ENCODE results near the gene PDCD10. TPM values are rescaled to one million over a fixed set of nuclear protein-coding genes. Genes with fewer than 3 reads are reported as not detected.
A peak's percentile ranks its signal among the peaks of the same experiment; 100 is the strongest.

Gene PDCD10
- total RNA-seq (2022), result 65.7 and 65.8 TPM in 2 replicates
- percentile 94 among the genes with signal in this experiment for Bru-seq, nascent RNA
- BruChase-seq, experiment 1, labeled RNA remaining after a 2-hour chase, result percentile 87 among the genes with signal in this experiment
- percentile 83 among the genes with signal in this experiment for BruChase-seq, experiment 2, labeled RNA remaining after a 6-hour chase
- long read RNA-seq, transcript PDCD10-218 (8 exons, 1,276 nt), result major isoform, 102 of 169 reads
- long read RNA-seq, transcript PDCD10-208 (9 exons, 1,360 nt), result minor isoform, 46 of 169 reads
- long read RNA-seq, partial matches to known transcripts, result 1 of 169 reads
- long read RNA-seq, other reads (novel, unspliced or antisense), result 17 of 169 reads

- Histone ChIP-seq H3K9me3 (no peaks in the 10 kb centered on the region), H3K27me3 (replicated peaks; ENCODE audit: control insufficient read depth, insufficient read depth, low read length) (no peaks in the 10 kb centered on the region), H3K36me3 (ENCODE audit: control insufficient read depth, insufficient read depth, low read length) (no peaks in the 10 kb centered on the region), H3K4me1 (0 out of 2 replicates have a peak, but pooled peaks cover 6% of the 10 kb centered on the region), H3K4me3 (ENCODE audit: low read depth, low read length) (peak within 1 kb of the TSS; percentile 84)
- ChIA-PET CTCF (interaction anchor here (0.6 to 1.6 kb wide), 6 partner anchors 10 to 1940 kb away, joined by 3 to 7 read pairs (median 3); no protein-coding TSS in a partner anchor), POLR2A (no interaction called here)
- Mint-ChIP-seq H3K4me3 (ENCODE audit: unreplicated experiment) (no peak within 1 kb of the TSS), H3K4me1 (ENCODE audit: low read depth, unreplicated experiment) (peaks cover 20% of the 10 kb centered on the region), H3K27ac (ENCODE audit: unreplicated experiment) (no peak within 1 kb of the TSS), H3K27me3 (ENCODE audit: insufficient read depth, unreplicated experiment) (no peaks in the 10 kb centered on the region), H3K9me3 (ENCODE audit: unreplicated experiment) (no peaks in the 10 kb centered on the region), H3K36me3 (ENCODE audit: insufficient read depth, unreplicated experiment) (no peaks in the 10 kb centered on the region)
- intact Hi-C loops (cut with micrococcal nuclease; ENCODE audit: unreplicated experiment), result loop anchor here (1.0 to 5.0 kb wide), 4 partner anchors 17 to 148 kb away; no protein-coding TSS in a partner anchor
- DNase-seq, result peak; percentile 97 to 98
- TF ChIP-seq, protein P1, sequence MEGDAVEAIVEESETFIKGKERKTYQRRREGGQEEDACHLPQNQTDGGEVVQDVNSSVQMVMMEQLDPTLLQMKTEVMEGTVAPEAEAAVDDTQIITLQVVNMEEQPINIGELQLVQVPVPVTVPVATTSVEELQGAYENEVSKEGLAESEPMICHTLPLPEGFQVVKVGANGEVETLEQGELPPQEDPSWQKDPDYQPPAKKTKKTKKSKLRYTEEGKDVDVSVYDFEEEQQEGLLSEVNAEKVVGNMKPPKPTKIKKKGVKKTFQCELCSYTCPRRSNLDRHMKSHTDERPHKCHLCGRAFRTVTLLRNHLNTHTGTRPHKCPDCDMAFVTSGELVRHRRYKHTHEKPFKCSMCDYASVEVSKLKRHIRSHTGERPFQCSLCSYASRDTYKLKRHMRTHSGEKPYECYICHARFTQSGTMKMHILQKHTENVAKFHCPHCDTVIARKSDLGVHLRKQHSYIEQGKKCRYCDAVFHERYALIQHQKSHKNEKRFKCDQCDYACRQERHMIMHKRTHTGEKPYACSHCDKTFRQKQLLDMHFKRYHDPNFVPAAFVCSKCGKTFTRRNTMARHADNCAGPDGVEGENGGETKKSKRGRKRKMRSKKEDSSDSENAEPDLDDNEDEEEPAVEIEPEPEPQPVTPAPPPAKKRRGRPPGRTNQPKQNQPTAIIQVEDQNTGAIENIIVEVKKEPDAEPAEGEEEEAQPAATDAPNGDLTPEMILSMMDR (IDR thresholded peaks at IDR 0.05; ENCODE audit: insufficient read depth in 1 of 2, low read depth in 1 of 2, low read length in 1 of 2, severe bottlenecking in 1 of 2, unreplicated experiment in 1 of 2), result no peak
- no TSS peak for BruUV-seq (replicated peaks)
These were observed at the start of gene PDCD10 for GRCh38 chr3:167734498-167735232. PDCD10 (minus strand) TSS chr3:167734892; CDS start chr3:167720157, 14,735 bp downstream.

GRCh38 chr3:167783781-167784180 lies 49.1 kb upstream of the PDCD10 start:
- ChIA-PET CTCF (no interaction called here), POLR2A (no interaction called here)
- Mint-ChIP-seq H3K27ac (ENCODE audit: unreplicated experiment) (no peak overlapping the region), H3K4me3 (ENCODE audit: unreplicated experiment) (no peak overlapping the region), H3K27me3 (ENCODE audit: insufficient read depth, unreplicated experiment) (no peaks in the 10 kb centered on the region), H3K36me3 (ENCODE audit: insufficient read depth, unreplicated experiment) (no peaks in the 10 kb centered on the region), H3K4me1 (ENCODE audit: low read depth, unreplicated experiment) (no peaks in the 10 kb centered on the region), H3K9me3 (ENCODE audit: unreplicated experiment) (no peaks in the 10 kb centered on the region)
- no TSS peak for BruUV-seq (replicated peaks)
- Histone ChIP-seq H3K27me3 (replicated peaks; ENCODE audit: control insufficient read depth, insufficient read depth, low read length) (no peaks in the 10 kb centered on the region), H3K4me3 (ENCODE audit: low read depth, low read length) (no peak overlapping the region), H3K4me1 (no peaks in the 10 kb centered on the region), H3K36me3 (ENCODE audit: control insufficient read depth, insufficient read depth, low read length) (no peaks in the 10 kb centered on the region), H3K9me3 (no peaks in the 10 kb centered on the region)
- DNase-seq, result no peak
- TF ChIP-seq, protein P1 (IDR thresholded peaks at IDR 0.05; ENCODE audit: insufficient read depth in 1 of 2, low read depth in 1 of 2, low read length in 1 of 2, severe bottlenecking in 1 of 2, unreplicated experiment in 1 of 2), result no peak
- intact Hi-C loops (cut with micrococcal nuclease; ENCODE audit: unreplicated experiment), result no loop called here

GRCh38 chr3:167780214-167780883 lies 45.7 kb upstream of the PDCD10 start:
- DNase-seq, result no peak
- Mint-ChIP-seq H3K27me3 (ENCODE audit: insufficient read depth, unreplicated experiment) (no peaks in the 10 kb centered on the region), H3K27ac (ENCODE audit: unreplicated experiment) (no peak overlapping the region), H3K9me3 (ENCODE audit: unreplicated experiment) (no peaks in the 10 kb centered on the region), H3K4me3 (ENCODE audit: unreplicated experiment) (no peak overlapping the region), H3K36me3 (ENCODE audit: insufficient read depth, unreplicated experiment) (no peaks in the 10 kb centered on the region), H3K4me1 (ENCODE audit: low read depth, unreplicated experiment) (peaks cover 7% of the 10 kb centered on the region)
- TF ChIP-seq, protein P1 (IDR thresholded peaks at IDR 0.05; ENCODE audit: insufficient read depth in 1 of 2, low read depth in 1 of 2, low read length in 1 of 2, severe bottlenecking in 1 of 2, unreplicated experiment in 1 of 2), result no peak
- no TSS peak for BruUV-seq (replicated peaks)
- intact Hi-C loops (cut with micrococcal nuclease; ENCODE audit: unreplicated experiment), result no loop called here
- Histone ChIP-seq H3K9me3 (peaks cover 8% of the 10 kb centered on the region; the same call in 1 of the 2 replicates), H3K36me3 (ENCODE audit: control insufficient read depth, insufficient read depth, low read length) (no peaks in the 10 kb centered on the region), H3K4me3 (ENCODE audit: low read depth, low read length) (no peak overlapping the region), H3K4me1 (peaks cover 8% of the 10 kb centered on the region), H3K27me3 (replicated peaks; ENCODE audit: control insufficient read depth, insufficient read depth, low read length) (no peaks in the 10 kb centered on the region)
- ChIA-PET CTCF (no interaction called here), POLR2A (no interaction called here)
